OCI-LY7 (cell line): Measurements from ENCODE around the gene NHLRC1. TPM values are rescaled to one million over a fixed set of nuclear protein-coding genes. Genes with fewer than 3 reads are reported as not detected.

Experiments used
- BruUV-seq: library from RNA; stranded (reverse); fragments of 400-500 nt; replicated peaks from 2 replicates; lab custom pipeline; 2021; lab: Mats Ljungman, UMichigan
- CTCF ChIA-PET: fragments of 300-600 bp; sonication (Branson Sonifier 250); formaldehyde crosslinking; loops from one replicate; lab custom pipeline; 2022; ENCODE audit warnings: antibody characterized with exemption; ENCODE audit not compliant: unreplicated experiment; lab: Charles Lee
- POLR2A ChIA-PET: fragments of 300-600 bp; sonication (Branson Sonifier 250); formaldehyde crosslinking; loops from one replicate; lab custom pipeline; 2022; ENCODE audit warnings: antibody characterized with exemption; lab: Charles Lee
- DNase-seq: peaks from one replicate; pipeline ENCODE4 v3.0.0-alpha.2; 2015; ENCODE audit warnings: low spot score
- H2AFZ ChIP-seq: fragments of 200-600 bp; sonication (generic), shearing (Covaris generic); 2 replicates; pipeline ENCODE4 v1.6.1; 2014; ENCODE audit warnings: mild to moderate bottlenecking, antibody characterized with exemption, low read length, moderate library complexity
- H3K27ac ChIP-seq: fragments of 200-600 bp; sonication (generic); 2 replicates; pipeline ENCODE4 v1.5.1; 2014; ENCODE audit warnings: mixed run types, low read depth, mild to moderate bottlenecking, moderate library complexity, low read length, inconsistent platforms; ENCODE audit not compliant: poor library complexity, severe bottlenecking
- H3K36me3 ChIP-seq: fragments of 200-600 bp; sonication (generic); 2 replicates; pipeline ENCODE4 v1.6.1; 2014; ENCODE audit warnings: mild to moderate bottlenecking, antibody characterized with exemption, low read length, moderate library complexity, mixed read lengths; ENCODE audit not compliant: insufficient read depth
- H3K4me1 ChIP-seq: fragments of 200-600 bp; sonication (generic); 2 replicates; pipeline ENCODE4 v1.5.1; 2014; ENCODE audit warnings: mild to moderate bottlenecking, low read length; ENCODE audit not compliant: insufficient read depth, poor library complexity, severe bottlenecking
- H3K4me2 ChIP-seq: fragments of 200-600 bp; sonication (generic); 2 replicates; pipeline ENCODE4 v1.6.1; 2014; ENCODE audit warnings: mild to moderate bottlenecking, low read length
- H3K4me3 ChIP-seq: fragments of 200-600 bp; sonication (generic); 2 replicates; pipeline ENCODE4 v1.5.1; 2014; ENCODE audit warnings: mild to moderate bottlenecking, low read depth, low read length; ENCODE audit not compliant: poor library complexity, severe bottlenecking
- H3K79me2 ChIP-seq: fragments of 200-600 bp; sonication (generic); 2 replicates; pipeline ENCODE4 v1.6.1; 2016; ENCODE audit warnings: low read depth, mild to moderate bottlenecking, low read length, moderate library complexity, mixed read lengths; ENCODE audit not compliant: insufficient read depth
- H3K9me2 ChIP-seq: fragments of 200-600 bp; sonication (generic); 2 replicates; pipeline ENCODE4 v1.6.1; 2016; ENCODE audit warnings: mild to moderate bottlenecking, low read length, mixed read lengths; ENCODE audit not compliant: insufficient read depth
- H3K9me3 ChIP-seq: fragments of 200-600 bp; sonication (generic); 2 replicates; pipeline ENCODE4 v1.6.1; 2014; ENCODE audit warnings: mild to moderate bottlenecking, mixed run types, low read length, mixed read lengths
- H4K20me1 ChIP-seq: fragments of 200-600 bp; sonication (generic); 2 replicates; pipeline ENCODE4 v1.6.1; 2014; ENCODE audit warnings: mild to moderate bottlenecking, antibody characterized with exemption, low read length, moderate library complexity, mixed read lengths; ENCODE audit not compliant: insufficient read depth
- EZH2phosphoT487 ChIP-seq: fragments of 200-600 bp; sonication (generic); IDR thresholded peaks from 2 replicates; pipeline ENCODE4 v1.6.1; 2018; ENCODE audit warnings: low read depth, borderline replicate concordance, mild to moderate bottlenecking, mixed run types, antibody characterized with exemption, low read length, moderate library complexity, mixed read lengths
- intact Hi-C: fragments of 100-400 bp; cut with micrococcal nuclease; formaldehyde crosslinking; loops from one replicate; pipeline ENCODE4 v1.10.0; 2022; ENCODE audit not compliant: unreplicated experiment
- total RNA-seq, 2 experiments: library from RNA; depleted of rRNA in 1 of 2; stranded (reverse); fragments of >200 nt in 1 of 2; shearing (Covaris generic) in 1 of 2; gene quantifications; 2 replicates each; pipeline ENCODE4 v1.2.3, GENCODE V29; 2014 to 2022
- TF ChIP-seq, protein P1 (sequence below): fragments of 200-600 bp; sonication (generic); conservative IDR thresholded peaks from 2 replicates; pipeline ENCODE4 v1.5.1; 2014; ENCODE audit warnings: mild to moderate bottlenecking, antibody characterized with exemption, low read length, moderate library complexity, mixed read lengths

NHLRC1 gene
- total RNA-seq, 2 experiments from 2014 or later, result not detected

DNA sequence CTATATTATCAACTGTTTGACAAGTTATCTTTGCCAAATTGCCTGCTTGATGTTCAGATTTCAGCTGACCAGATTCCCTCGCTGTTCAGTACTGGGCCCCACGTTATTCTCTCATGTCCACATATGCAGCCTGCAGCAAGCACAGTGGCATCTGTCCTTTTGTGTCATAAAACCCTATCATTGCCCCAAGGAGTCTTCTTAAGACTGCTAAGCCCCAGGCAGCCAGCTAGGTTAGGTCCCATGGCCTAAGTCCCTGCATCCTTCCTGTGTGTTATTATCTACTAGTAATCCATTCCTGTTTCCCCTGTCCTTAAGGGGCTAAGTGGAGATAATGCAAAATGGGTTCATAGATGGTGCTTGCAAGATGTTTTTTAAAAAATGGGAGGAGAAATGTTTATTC lies 39.9 kb upstream of the NHLRC1 start:
- H3K4me1 ChIP-seq, result no peaks in the 10 kb centered on the region
- no TSS peak for BruUV-seq
- H3K9me2 ChIP-seq, result no peaks in the 10 kb centered on the region
- H3K27ac ChIP-seq, result no peak overlapping the region
- POLR2A ChIA-PET, result interaction anchor here (0.7 to 1.0 kb wide), 2 partner anchors 74 to 1217 kb away, joined by 3 to 4 read pairs; no protein-coding TSS in a partner anchor
- no peak overlapping the region for H3K4me3 ChIP-seq
- CTCF ChIA-PET, result no interaction called here
- no peak overlapping the region for H2AFZ ChIP-seq
- no peak overlapping the region for H3K4me2 ChIP-seq
- peaks cover 5% of the 10 kb centered on the region; the same call in 1 of the 2 replicates for H3K79me2 ChIP-seq
- no peak for TF ChIP-seq EZH2phosphoT487
- TF ChIP-seq, protein P1, sequence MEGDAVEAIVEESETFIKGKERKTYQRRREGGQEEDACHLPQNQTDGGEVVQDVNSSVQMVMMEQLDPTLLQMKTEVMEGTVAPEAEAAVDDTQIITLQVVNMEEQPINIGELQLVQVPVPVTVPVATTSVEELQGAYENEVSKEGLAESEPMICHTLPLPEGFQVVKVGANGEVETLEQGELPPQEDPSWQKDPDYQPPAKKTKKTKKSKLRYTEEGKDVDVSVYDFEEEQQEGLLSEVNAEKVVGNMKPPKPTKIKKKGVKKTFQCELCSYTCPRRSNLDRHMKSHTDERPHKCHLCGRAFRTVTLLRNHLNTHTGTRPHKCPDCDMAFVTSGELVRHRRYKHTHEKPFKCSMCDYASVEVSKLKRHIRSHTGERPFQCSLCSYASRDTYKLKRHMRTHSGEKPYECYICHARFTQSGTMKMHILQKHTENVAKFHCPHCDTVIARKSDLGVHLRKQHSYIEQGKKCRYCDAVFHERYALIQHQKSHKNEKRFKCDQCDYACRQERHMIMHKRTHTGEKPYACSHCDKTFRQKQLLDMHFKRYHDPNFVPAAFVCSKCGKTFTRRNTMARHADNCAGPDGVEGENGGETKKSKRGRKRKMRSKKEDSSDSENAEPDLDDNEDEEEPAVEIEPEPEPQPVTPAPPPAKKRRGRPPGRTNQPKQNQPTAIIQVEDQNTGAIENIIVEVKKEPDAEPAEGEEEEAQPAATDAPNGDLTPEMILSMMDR, result no peak
- no peaks in the 10 kb centered on the region for H4K20me1 ChIP-seq
- H3K36me3 ChIP-seq, result peaks cover 79% of the 10 kb centered on the region
- no peaks in the 10 kb centered on the region for H3K9me3 ChIP-seq
- intact Hi-C loops, result no loop called here
- DNase-seq, result no peak

DNA sequence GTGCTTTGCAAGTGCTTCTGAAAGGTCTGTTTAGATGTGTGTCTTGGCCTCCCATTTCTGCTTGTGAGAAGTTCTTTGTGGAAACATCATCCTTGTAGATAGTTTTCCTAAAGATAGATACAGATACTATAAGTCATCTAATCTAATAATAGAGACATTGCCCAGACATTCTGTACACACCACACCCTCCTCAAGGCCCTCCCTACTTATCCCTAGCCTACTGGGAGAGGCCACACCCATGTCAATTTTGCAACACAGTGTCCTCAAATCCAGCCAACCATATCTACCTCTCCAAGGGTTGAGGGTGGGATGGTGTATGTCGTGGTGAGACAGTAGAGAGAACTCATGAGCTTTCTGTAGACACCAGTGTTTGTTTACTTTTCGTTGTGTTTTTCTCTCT lies 39.0 kb upstream of the NHLRC1 start:
- Histone ChIP-seq H3K9me3 (no peaks in the 10 kb centered on the region), H2AFZ (no peak overlapping the region), H3K27ac (no peak overlapping the region), H3K4me2 (no peak overlapping the region), H3K4me3 (no peak overlapping the region), H3K36me3 (peaks cover 79% of the 10 kb centered on the region), H3K9me2 (no peaks in the 10 kb centered on the region), H3K4me1 (peaks cover 10% of the 10 kb centered on the region), H4K20me1 (no peaks in the 10 kb centered on the region), H3K79me2 (peaks cover 15% of the 10 kb centered on the region; the same call in 1 of the 2 replicates)
- ChIA-PET CTCF (no interaction called here), POLR2A (interaction anchor here (0.7 kb wide), 1 partner anchor 28 kb away, joined by 3 read pairs; no protein-coding TSS in a partner anchor)
- intact Hi-C loops, result no loop called here
- BruUV-seq, result no TSS peak
- no peak for DNase-seq
- TF ChIP-seq, protein P1, result no peak
- no peak for TF ChIP-seq EZH2phosphoT487

DNA sequence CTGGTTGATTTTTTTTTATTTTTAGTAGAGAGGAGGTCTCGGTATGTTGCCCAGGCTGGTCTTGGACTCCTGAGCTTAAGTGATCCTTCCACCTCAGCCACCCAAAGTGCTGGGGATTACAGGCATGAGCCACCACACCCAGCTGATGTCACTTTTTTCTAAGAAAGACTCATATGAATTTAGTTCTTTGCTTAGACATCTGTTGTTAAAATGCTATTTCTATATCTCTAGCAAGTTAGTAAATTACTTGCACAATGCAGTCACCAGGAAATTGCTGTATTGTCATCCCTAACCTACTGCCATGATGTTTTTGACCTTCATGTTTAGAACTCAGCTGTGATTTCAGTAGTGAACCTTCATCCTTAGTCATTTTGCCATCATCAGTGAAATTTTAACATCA lies 38.4 kb upstream of the NHLRC1 start:
- no peak for DNase-seq
- peaks cover 14% of the 10 kb centered on the region for H3K4me1 ChIP-seq
- CTCF ChIA-PET, result no interaction called here
- no peaks in the 10 kb centered on the region for H3K9me2 ChIP-seq
- intact Hi-C loops, result no loop called here
- H3K27ac ChIP-seq, result no peak overlapping the region
- no peak overlapping the region for H2AFZ ChIP-seq
- no peaks in the 10 kb centered on the region for H3K9me3 ChIP-seq
- no peak overlapping the region for H3K4me3 ChIP-seq
- TF ChIP-seq, protein P1, result no peak
- TF ChIP-seq EZH2phosphoT487, result no peak
- POLR2A ChIA-PET, result interaction anchor here (0.7 to 1.2 kb wide), 2 partner anchors 28 to 99 kb away, joined by 3 to 5 read pairs; no protein-coding TSS in a partner anchor
- H4K20me1 ChIP-seq, result no peaks in the 10 kb centered on the region
- no TSS peak for BruUV-seq
- H3K4me2 ChIP-seq, result no peak overlapping the region
- peaks cover 18% of the 10 kb centered on the region; the same call in 1 of the 2 replicates for H3K79me2 ChIP-seq
- H3K36me3 ChIP-seq, result peaks cover 75% of the 10 kb centered on the region
